Epithelial cell of prostate (primary cell): ENCODE results near the gene HBE1.
A peak's percentile ranks its signal among the peaks of the same experiment; 100 is the strongest.

Experiments used
- DNase-seq: peaks from one replicate; pipeline ENCODE4 v3.0.0-alpha.2; 2011; ENCODE audit warnings: low read depth, low spot score
- H3K27ac ChIP-seq: fragments of 450-650 bp; 2 replicates; pipeline ENCODE4 v1.5.1; 2017; ENCODE audit warnings: mild to moderate bottlenecking

The HBE1 gene

DNA sequence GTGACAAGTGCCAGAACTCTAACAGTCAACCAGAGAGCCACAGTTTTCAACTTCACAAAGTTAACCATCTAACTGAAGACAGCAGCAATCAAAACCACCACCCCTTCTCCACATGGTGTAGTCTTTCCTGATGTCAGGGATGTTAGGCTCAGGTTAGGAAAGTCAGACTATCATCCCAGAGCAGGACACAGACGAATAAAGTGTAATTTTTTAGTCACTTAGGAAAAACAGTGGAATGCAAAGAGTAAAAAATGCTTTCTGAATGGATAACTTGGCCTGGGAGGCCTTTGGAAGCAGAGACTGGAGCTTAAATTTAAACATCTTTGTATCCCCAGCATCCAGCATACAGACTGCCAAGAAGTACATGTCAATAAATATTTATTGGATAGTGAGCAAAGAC, 16.6 kb upstream of the HBE1 start:
- peak overlapping the region; percentile 95 for H3K27ac ChIP-seq
- DNase-seq, result no peak

DNA sequence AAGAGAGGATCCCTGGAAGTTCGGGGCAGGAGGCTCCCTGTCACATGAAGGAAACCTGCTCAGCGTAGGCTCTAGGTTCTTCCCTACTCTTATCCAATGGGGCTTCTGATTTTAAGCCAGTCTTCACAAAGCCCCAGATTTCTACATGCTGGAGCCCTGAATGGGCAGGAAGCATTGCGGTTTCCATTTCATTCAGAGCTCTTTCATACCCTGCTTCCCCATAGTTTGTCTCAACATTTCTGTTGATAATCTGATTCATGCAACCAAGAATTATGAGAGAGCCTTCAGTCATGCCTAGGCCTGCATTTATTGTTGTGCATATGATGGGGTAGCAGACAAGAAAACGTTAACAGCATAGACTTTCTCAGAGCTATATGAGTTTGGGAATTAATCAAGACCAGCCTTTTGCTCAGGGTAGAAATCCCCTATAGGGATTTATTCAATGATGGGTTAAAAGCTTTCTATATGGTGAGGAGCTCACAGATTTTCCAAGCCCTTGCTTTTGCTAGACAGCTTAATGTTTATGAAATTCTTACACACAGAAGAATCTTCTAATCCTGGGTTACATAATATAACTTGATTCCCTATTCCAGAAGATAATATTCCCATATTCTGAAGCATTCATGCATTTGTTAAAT, 16.1 kb upstream of the HBE1 start:
- DNase-seq, result peak; percentile 75
- peak overlapping the region; percentile 95 for H3K27ac ChIP-seq

DNA sequence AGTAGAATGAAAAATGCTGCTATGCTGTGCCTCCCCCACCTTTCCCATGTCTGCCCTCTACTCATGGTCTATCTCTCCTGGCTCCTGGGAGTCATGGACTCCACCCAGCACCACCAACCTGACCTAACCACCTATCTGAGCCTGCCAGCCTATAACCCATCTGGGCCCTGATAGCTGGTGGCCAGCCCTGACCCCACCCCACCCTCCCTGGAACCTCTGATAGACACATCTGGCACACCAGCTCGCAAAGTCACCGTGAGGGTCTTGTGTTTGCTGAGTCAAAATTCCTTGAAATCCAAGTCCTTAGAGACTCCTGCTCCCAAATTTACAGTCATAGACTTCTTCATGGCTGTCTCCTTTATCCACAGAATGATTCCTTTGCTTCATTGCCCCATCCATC, 14.9 kb upstream of the HBE1 start:
- DNase-seq, result no peak
- peak overlapping the region; percentile 95 for H3K27ac ChIP-seq

DNA sequence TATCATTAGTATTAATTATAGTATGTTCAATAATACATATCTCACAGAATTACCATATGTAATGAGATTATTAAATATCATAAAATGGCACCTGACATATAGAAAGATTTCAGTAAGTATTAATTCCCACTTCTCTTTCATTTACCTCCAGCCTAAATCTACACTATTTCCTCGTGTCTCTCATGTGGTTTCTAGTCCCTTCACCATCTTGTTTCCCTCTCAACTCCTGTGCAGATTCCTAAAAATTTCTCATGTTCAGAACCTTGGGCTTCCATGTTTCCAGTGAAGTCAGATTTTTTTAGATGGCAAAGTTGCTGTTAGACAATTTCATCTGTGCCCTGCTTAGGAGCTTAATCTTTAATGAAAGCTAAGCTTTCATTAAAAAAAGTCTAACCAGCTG, 14.1 kb upstream of the HBE1 start:
- H3K27ac ChIP-seq, result no peak overlapping the region
- DNase-seq, result no peak

DNA sequence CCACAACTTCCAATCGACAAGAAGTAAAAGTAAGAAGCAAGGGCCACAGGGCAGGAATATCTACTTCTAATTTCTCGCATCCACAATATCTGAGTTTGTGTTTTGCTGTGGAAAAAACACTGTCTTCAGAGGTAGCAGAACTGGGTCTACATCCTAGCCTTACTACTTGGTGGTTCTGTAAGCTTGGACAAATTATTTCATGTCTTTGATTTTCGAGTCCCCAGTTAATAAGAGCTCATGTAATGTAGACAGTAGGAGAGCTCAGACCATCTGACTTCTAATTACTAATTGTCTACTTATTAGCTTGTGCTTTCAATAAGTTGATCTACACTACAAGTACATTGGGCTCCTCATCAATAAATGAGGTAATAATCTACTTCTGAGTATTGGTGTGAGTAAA, 13.3 kb upstream of the HBE1 start:
- no peak for DNase-seq
- no peak overlapping the region for H3K27ac ChIP-seq

GRCh38 chr11:5282628-5283027, 12.9 kb upstream of the HBE1 start:
- DNase-seq, result no peak
- no peak overlapping the region for H3K27ac ChIP-seq

- H3K27ac ChIP-seq, result no peak overlapping the region
- no peak for DNase-seq
Measured at GRCh38 chr11:5281596-5281995, 11.9 kb upstream of the HBE1 start.

GRCh38 chr11:5280582-5281102, 10.9 kb upstream of the HBE1 start:
- DNase-seq, result peak; percentile 92
- H3K27ac ChIP-seq, result peak overlapping the region; percentile 36

DNA sequence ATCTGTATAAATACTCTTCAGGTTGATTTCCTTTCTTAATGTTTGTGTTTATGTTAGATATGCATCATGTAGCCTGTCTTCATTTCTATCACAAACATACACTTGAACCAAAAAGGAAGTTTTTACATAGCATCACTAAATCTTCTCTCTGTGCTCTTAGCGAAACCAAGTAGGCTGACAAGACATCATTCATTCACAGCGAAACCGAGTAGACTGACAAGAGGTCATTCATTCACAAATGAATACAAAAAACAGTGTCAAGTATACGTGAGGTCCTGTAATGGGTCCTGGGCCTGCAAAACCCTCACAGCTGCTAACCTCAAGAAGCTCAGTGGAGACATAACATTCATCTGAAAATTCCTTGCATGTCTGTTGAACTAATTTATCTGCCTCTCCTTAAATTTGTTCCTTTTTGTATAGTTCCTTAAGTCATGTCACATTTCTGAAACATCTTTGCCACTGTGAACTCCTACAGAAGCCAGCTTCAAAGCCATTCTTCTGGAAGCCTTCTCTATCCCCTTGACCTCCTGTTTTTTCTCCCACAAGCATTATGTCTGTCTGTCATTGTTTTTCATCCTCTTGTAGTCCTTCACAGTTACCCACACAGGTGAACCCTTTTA, 9.8 kb upstream of the HBE1 start:
- peak overlapping the region; percentile 12 for H3K27ac ChIP-seq
- DNase-seq, result no peak

- H3K27ac ChIP-seq, result no peak overlapping the region
- no peak for DNase-seq
Measured at GRCh38 chr11:5277807-5278382, 8.2 kb upstream of the HBE1 start.

DNA sequence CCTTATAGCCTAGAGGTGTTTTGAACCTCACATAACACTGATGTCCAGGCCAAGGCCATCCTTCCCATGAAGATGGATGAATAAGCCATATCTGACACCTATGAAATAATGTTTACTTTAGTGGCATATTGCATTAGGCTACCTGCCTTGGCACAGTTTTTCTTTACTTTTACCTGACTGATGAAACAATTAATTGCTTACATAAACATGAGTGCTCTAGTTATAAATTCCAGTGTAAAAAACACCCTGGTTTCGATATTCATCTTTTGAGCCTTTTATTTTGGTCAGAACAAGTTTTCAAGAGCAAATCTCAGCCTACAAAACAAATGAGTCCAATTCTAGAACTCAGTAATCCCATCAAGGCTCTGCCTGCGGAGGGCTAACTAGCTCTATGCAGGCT, 7.0 kb upstream of the HBE1 start:
- H3K27ac ChIP-seq, result peak overlapping the region; percentile 12
- no peak for DNase-seq

- H3K27ac ChIP-seq, result no peak overlapping the region
- no peak for DNase-seq
Measured at GRCh38 chr11:5275369-5276110, 5.8 kb upstream of the HBE1 start.

DNA sequence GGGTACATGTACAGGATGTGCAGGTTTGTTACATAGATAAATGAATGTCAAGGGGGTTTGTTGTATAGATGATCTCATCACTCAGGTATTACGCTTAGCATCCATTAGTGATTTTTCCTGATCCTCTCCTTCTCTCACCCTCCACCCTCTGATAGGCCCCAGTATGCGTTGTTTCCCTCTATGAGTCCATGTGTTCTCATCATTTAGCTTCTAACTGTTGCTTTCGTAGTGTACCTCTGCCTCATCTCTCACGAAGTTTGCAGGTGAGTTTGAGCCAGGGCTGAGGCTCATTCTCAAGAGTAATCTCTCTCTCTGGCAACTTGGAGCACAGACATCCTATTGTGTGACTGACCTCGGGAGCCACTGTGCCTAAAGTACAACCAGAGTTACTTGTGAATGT, 4.7 kb upstream of the HBE1 start:
- DNase-seq, result no peak

GRCh38 chr11:5272395-5273017, 2.8 kb upstream of the HBE1 start:
- H3K27ac ChIP-seq, result no peak overlapping the region
- no peak for DNase-seq

More for the DNA sequence above, 4.7 kb upstream of the HBE1 start:
- no peak overlapping the region for H3K27ac ChIP-seq

GRCh38 chr11:5267033-5267563, 2.6 kb downstream of the HBE1 start:
- DNase-seq, result no peak
- H3K27ac ChIP-seq, result no peak overlapping the region

DNA sequence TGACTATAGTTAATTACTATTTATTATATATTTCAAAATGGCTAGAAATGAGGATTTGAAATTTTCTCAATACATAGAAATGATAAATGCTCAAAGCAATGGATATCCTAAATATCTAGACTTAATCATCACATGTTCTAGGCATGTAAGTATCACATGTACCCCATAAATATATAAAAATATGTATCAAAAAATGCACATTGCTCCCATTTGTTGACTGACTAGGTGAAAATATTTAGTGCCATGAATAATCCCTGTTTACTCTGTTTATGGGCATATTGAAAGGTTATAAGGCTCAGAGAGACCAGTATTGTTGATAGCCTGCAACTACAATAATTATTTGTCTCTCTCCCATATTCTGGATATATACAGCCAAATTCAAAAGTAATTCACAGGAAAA, 3.1 kb downstream of the HBE1 start:
- DNase-seq, result no peak
- no peak overlapping the region for H3K27ac ChIP-seq

GRCh38 chr11:5265832-5266231, 3.9 kb downstream of the HBE1 start:
- no peak for DNase-seq

GRCh38 chr11:5258543-5259262, 11.0 kb downstream of the HBE1 start:
- no peak for DNase-seq
- no peak overlapping the region for H3K27ac ChIP-seq

More at GRCh38 chr11:5265832-5266231, 3.9 kb downstream of the HBE1 start:
- no peak overlapping the region for H3K27ac ChIP-seq

GRCh38 chr11:5257296-5257695, 12.4 kb downstream of the HBE1 start:
- H3K27ac ChIP-seq, result no peak overlapping the region
- DNase-seq, result no peak
